Endothelial cell of umbilical vein (primary cell): Measurements from ENCODE around the gene COTL1. TPM values are rescaled to one million over a fixed set of nuclear protein-coding genes. Genes with fewer than 3 reads are reported as not detected.

ENCODE experiments used
- BruUV-seq: library from RNA; stranded (reverse); fragments of 400-500 nt; replicated peaks from 2 replicates; lab custom pipeline; 2021; lab: Mats Ljungman, UMichigan
- CTCF ChIA-PET: fragments of 300-600, 350-600 bp; sonication (Branson Sonifier 250); formaldehyde crosslinking; loops from one replicate; lab custom pipeline; 2021; ENCODE audit warnings: antibody characterized with exemption, inconsistent platforms; lab: Charles Lee
- POLR2A ChIA-PET: fragments of 300-600, 350-600 bp; sonication (Branson Sonifier 250); formaldehyde crosslinking; loops from one replicate; lab custom pipeline; 2021; ENCODE audit warnings: antibody characterized with exemption, inconsistent platforms; lab: Charles Lee
- DNase-seq: peaks from one replicate; pipeline ENCODE4 v3.0.0-alpha.2; 2011; ENCODE audit warnings: low read depth, low spot score
- FAIRE-seq: peaks from 2 replicates; lab custom pipeline; 2011; peaks lifted over from hg19 to GRCh38; lab: Jason Lieb, UNC
- H2AFZ ChIP-seq: 2 replicates; pipeline ENCODE4 v1.6.0; 2012; ENCODE audit warnings: low read depth, low read length, control low read depth, inconsistent platforms
- H3K27ac ChIP-seq: 2 replicates; pipeline ENCODE4 v1.5.1; 2011; ENCODE audit warnings: low read depth, mild to moderate bottlenecking, control low read depth, low read length, moderate library complexity; ENCODE audit not compliant: insufficient read depth
- H3K27me3 ChIP-seq, 2 experiments: 2 replicates each; pipeline versions ENCODE4 v1.6.0 to v1.6.1; 2011; ENCODE audit warnings: low read length in 2 of 2, mixed read lengths in 1 of 2; ENCODE audit not compliant: control insufficient read depth in 2 of 2, insufficient read depth in 2 of 2
- H3K36me3 ChIP-seq, 2 experiments: 2 replicates in 1 of 2; 3 replicates in 1 of 2; pipeline ENCODE4 v1.5.1; 2011; ENCODE audit warnings: low read length in 2 of 2, mild to moderate bottlenecking in 1 of 2, moderate library complexity in 1 of 2; ENCODE audit not compliant: control insufficient read depth in 2 of 2, insufficient read depth in 2 of 2; ENCODE audit errors: extremely low read depth in 1 of 2
- H3K4me1 ChIP-seq: 3 replicates; pipeline ENCODE4 v1.5.1; 2011; ENCODE audit warnings: mild to moderate bottlenecking, low read length; ENCODE audit not compliant: control insufficient read depth, insufficient read depth; ENCODE audit errors: extremely low read depth
- H3K4me2 ChIP-seq: 2 replicates; pipeline ENCODE4 v1.6.1; 2011; ENCODE audit warnings: low read length, control low read depth, mixed read lengths; ENCODE audit not compliant: insufficient read depth
- H3K4me3 ChIP-seq, 3 experiments: fragments of 200-600 bp in 1 of 3; sonication (generic), shearing (Covaris generic) in 1 of 3; replicated peaks in 1 of 3; 2 replicates each; pipeline ENCODE4 v1.5.1; 2011 to 2016; ENCODE audit warnings: control low read depth in 3 of 3, low read length in 3 of 3, mild to moderate bottlenecking in 2 of 3, inconsistent platforms in 1 of 3, low read depth in 1 of 3, moderate library complexity in 1 of 3; ENCODE audit not compliant: insufficient read depth in 1 of 3
- H3K79me2 ChIP-seq: 2 replicates; pipeline ENCODE4 v1.6.0; 2012; ENCODE audit warnings: low read length, inconsistent platforms; ENCODE audit not compliant: control insufficient read depth, insufficient read depth
- H3K9ac ChIP-seq: replicated peaks from 2 replicates; pipeline ENCODE3; 2011; ENCODE audit warnings: low read length, control low read depth; ENCODE audit not compliant: insufficient read depth; ENCODE audit errors: extremely low read depth
- H3K9me1 ChIP-seq: replicated peaks from 3 replicates; pipeline ENCODE4 v1.6.0; 2011; ENCODE audit warnings: mild to moderate bottlenecking, low read length; ENCODE audit not compliant: control insufficient read depth, insufficient read depth; ENCODE audit errors: extremely low read depth
- H3K9me3 ChIP-seq: replicated peaks from 2 replicates; pipeline ENCODE4 v1.5.1; 2012; ENCODE audit warnings: low read length, inconsistent platforms; ENCODE audit not compliant: control insufficient read depth, insufficient read depth
- H4K20me1 ChIP-seq: replicated peaks from 2 replicates; pipeline ENCODE3; 2011; ENCODE audit warnings: mild to moderate bottlenecking, low read length; ENCODE audit not compliant: control insufficient read depth, insufficient read depth; ENCODE audit errors: extremely low read depth
- EZH2 ChIP-seq: IDR thresholded peaks from 2 replicates; pipeline ENCODE4 v1.6.1; 2012; ENCODE audit warnings: borderline replicate concordance, low read depth, mild to moderate bottlenecking, moderate library complexity, low read length, inconsistent platforms; ENCODE audit not compliant: severe bottlenecking
- FOS ChIP-seq: IDR thresholded peaks from 2 replicates; pipeline ENCODE4 v1.6.1; 2011; ENCODE audit warnings: mild to moderate bottlenecking, low read length, moderate library complexity, borderline replicate concordance; ENCODE audit not compliant: insufficient read depth
- MYC ChIP-seq: IDR thresholded peaks from one replicate; pipeline ENCODE4 v1.6.1; 2011; ENCODE audit warnings: mild to moderate bottlenecking, low read depth, low read length
- POLR2A ChIP-seq: IDR thresholded peaks from 2 replicates; pipeline ENCODE4 v1.6.1; 2012; ENCODE audit warnings: low read depth, mild to moderate bottlenecking, control low read depth, low read length
- dilution Hi-C: fragments of 300-500 bp; cut with MboI; formaldehyde crosslinking; loops from one replicate; pipeline ENCODE4 v1.15.0; 2019; ENCODE audit warnings: low sequenced_read_pairs; ENCODE audit not compliant: extremely low pct_ligation_motif_present
- intact Hi-C: fragments of 100-400 bp; cut with micrococcal nuclease; formaldehyde crosslinking; loops from one replicate; pipeline ENCODE4 v1.10.0; 2022
- polyA plus RNA-seq, 4 experiments: library from polyadenylated mRNA; depleted of rRNA in 3 of 4; stranded (reverse) in 3 of 4; unstranded in 1 of 4; fragments of >200 nt; gene quantifications; 2 replicates each; pipeline versions ENCODE4 v1.2.1 to v1.2.3, GENCODE V29; 2011 to 2012; ENCODE audit warnings: missing spikeins in 1 of 4
- total RNA-seq: library from RNA; stranded (reverse); gene quantifications from 2 replicates; pipeline ENCODE4 v1.2.3, GENCODE V29; 2021
- TF ChIP-seq, protein P1 (sequence below), 2 donors: IDR thresholded peaks; 1 replicate in 1 of 2; 2 replicates in 1 of 2; pipeline ENCODE4 v1.5.1; 2011; ENCODE audit warnings: low read length in 2 of 2, mild to moderate bottlenecking in 2 of 2, moderate library complexity in 2 of 2, control low read depth in 1 of 2, inconsistent platforms in 1 of 2, low read depth in 1 of 2; ENCODE audit not compliant: insufficient read depth in 1 of 2; ENCODE audit errors: extremely low read depth in 1 of 2

COTL1 gene
- total and polyA plus RNA-seq, 2 donors (not counting 3 experiments of a cell fraction or from before 2014, with no cell fraction given): 90.0 to 200 TPM

- intact Hi-C loops (no loop called here), dilution Hi-C loops (loop anchor here (25.0 kb wide), 1 partner anchor 99 kb away; the partner anchor contains the start of gene MEAK7)
- Histone ChIP-seq H3K79me2 (peaks cover 81% of the 10 kb centered on the region), H3K4me3 (no peak overlapping the region), H3K9ac (no peak overlapping the region), H3K36me3 (peaks cover 0 to 5% of the 10 kb centered on the region in 2 experiments), H3K9me1 (no peaks in the 10 kb centered on the region), H3K9me3 (no peaks in the 10 kb centered on the region), H4K20me1 (no peaks in the 10 kb centered on the region), H3K4me2 (no peak overlapping the region), H3K27me3 (no peaks in the 10 kb centered on the region), H3K4me1 (peaks cover 16% of the 10 kb centered on the region), H3K27ac (no peak overlapping the region), H2AFZ (no peak overlapping the region)
- DNase-seq (no peak), FAIRE-seq (no peak)
- no peak for TF ChIP-seq POLR2A
- TF ChIP-seq, protein P1, sequence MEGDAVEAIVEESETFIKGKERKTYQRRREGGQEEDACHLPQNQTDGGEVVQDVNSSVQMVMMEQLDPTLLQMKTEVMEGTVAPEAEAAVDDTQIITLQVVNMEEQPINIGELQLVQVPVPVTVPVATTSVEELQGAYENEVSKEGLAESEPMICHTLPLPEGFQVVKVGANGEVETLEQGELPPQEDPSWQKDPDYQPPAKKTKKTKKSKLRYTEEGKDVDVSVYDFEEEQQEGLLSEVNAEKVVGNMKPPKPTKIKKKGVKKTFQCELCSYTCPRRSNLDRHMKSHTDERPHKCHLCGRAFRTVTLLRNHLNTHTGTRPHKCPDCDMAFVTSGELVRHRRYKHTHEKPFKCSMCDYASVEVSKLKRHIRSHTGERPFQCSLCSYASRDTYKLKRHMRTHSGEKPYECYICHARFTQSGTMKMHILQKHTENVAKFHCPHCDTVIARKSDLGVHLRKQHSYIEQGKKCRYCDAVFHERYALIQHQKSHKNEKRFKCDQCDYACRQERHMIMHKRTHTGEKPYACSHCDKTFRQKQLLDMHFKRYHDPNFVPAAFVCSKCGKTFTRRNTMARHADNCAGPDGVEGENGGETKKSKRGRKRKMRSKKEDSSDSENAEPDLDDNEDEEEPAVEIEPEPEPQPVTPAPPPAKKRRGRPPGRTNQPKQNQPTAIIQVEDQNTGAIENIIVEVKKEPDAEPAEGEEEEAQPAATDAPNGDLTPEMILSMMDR (IDR thresholded peaks at IDR 0.05; ENCODE audit: extremely low read depth in 1 of 2, insufficient read depth in 1 of 2, low read depth in 1 of 2, low read length in 2 of 2): no peak
- no peak for TF ChIP-seq MYC
- TF ChIP-seq FOS: no peak
- CTCF ChIA-PET: interaction anchor here (0.8 kb wide), 1 partner anchor 100 kb away, joined by 3 read pairs; no protein-coding TSS in a partner anchor
- BruUV-seq: no TSS peak
- POLR2A ChIA-PET: no interaction called here
Measured at GRCh38 chr16:84611041-84611440, 6.8 kb downstream of the COTL1 start.

GRCh38 chr16:84610376-84610775 lies 7.5 kb downstream of the COTL1 start:
- POLR2A ChIA-PET: no interaction called here
- FAIRE-seq: no peak
- no peaks in the 10 kb centered on the region for H3K27me3 ChIP-seq
- no peak for DNase-seq
- TF ChIP-seq, protein P1 (IDR thresholded peaks at IDR 0.05; ENCODE audit: extremely low read depth in 1 of 2, insufficient read depth in 1 of 2, low read depth in 1 of 2, low read length in 2 of 2): no peak
- TF ChIP-seq EZH2: no peak
- TF ChIP-seq POLR2A: no peak
- peaks cover 0 to 5% of the 10 kb centered on the region in 2 experiments for H3K36me3 ChIP-seq
- dilution Hi-C loops (loop anchor here (25.0 kb wide), 1 partner anchor 98 kb away; the partner anchor contains the start of gene MEAK7), intact Hi-C loops (no loop called here)
- BruUV-seq: no TSS peak
- H3K4me3 ChIP-seq: no peak overlapping the region
- no peaks in the 10 kb centered on the region for H3K9me3 ChIP-seq
- peaks cover 81% of the 10 kb centered on the region for H3K79me2 ChIP-seq
- no peak overlapping the region for H3K9ac ChIP-seq
- H3K4me1 ChIP-seq: peaks cover 9% of the 10 kb centered on the region
- no peak overlapping the region for H2AFZ ChIP-seq
- no peak overlapping the region for H3K4me2 ChIP-seq
- CTCF ChIA-PET: interaction anchor here (0.8 kb wide), 1 partner anchor 99 kb away, joined by 3 read pairs; no protein-coding TSS in a partner anchor
- no peaks in the 10 kb centered on the region for H3K9me1 ChIP-seq
- no peak overlapping the region for H3K27ac ChIP-seq
- no peaks in the 10 kb centered on the region for H4K20me1 ChIP-seq
